GM10266 (cell line): ENCODE results near the gene BCL2L14.
"Not testable (repeated sequence)": the region's sequence is repeated elsewhere in the genome, so short reads cannot be mapped to it uniquely, and the experiment has no call there.

Experiments used
- DNase-seq: peaks from one replicate; pipeline ENCODE4 v3.0.0; 2012; ENCODE audit errors: extremely low spot score
- CTCF ChIP-seq: IDR thresholded peaks from 2 replicates; pipeline ENCODE4 v1.5.1; 2012; ENCODE audit warnings: mild to moderate bottlenecking, low read depth; ENCODE audit not compliant: control insufficient read depth, insufficient read depth; ENCODE audit errors: missing control alignments

Gene BCL2L14

GRCh38 chr12:12107678-12108077 is 36.9 kb downstream of the BCL2L14 start:
- no peak for DNase-seq

GRCh38 chr12:12108441-12109058 is 37.8 kb downstream of the BCL2L14 start:
- TF ChIP-seq CTCF: no peak
- DNase-seq: no peak

More at GRCh38 chr12:12107678-12108077, 36.9 kb downstream of the BCL2L14 start:
- no peak for TF ChIP-seq CTCF

- not testable (repeated sequence) for DNase-seq
Observed at GRCh38 chr12:12110923-12111555, 40.3 kb downstream of the BCL2L14 start.

- DNase-seq: no peak
- TF ChIP-seq CTCF: no peak
Observed at GRCh38 chr12:12115514-12115913, 44.8 kb downstream of the BCL2L14 start.

- no peak for TF ChIP-seq CTCF
- no peak for DNase-seq
Observed at GRCh38 chr12:12116677-12117076, 45.9 kb downstream of the BCL2L14 start.

- DNase-seq: no peak
- TF ChIP-seq CTCF: no peak
Observed at GRCh38 chr12:12121061-12121460, 50.3 kb downstream of the BCL2L14 start.

- no peak for TF ChIP-seq CTCF
Observed at GRCh38 chr12:12123036-12123604, 52.4 kb downstream of the BCL2L14 start.

GRCh38 chr12:12126551-12126950 is 55.8 kb downstream of the BCL2L14 start:
- no peak for DNase-seq
- no peak for TF ChIP-seq CTCF

More at GRCh38 chr12:12123036-12123604, 52.4 kb downstream of the BCL2L14 start:
- no peak for DNase-seq
